Neural cell (in vitro differentiated cells): ENCODE measurements around the gene MYCBP2.

Experiments used
- EP300 ChIP-seq: fragments of 450-650 bp; conservative IDR thresholded peaks from 2 replicates; pipeline ENCODE4 v1.6.1; 2014; ENCODE audit warnings: antibody characterized with exemption, mild to moderate bottlenecking, moderate library complexity; ENCODE audit not compliant: poor library complexity, severe bottlenecking
- EZH2 ChIP-seq: fragments of 200-600, 300-800 bp; shearing (Covaris generic), sonication (generic); IDR thresholded peaks from 2 replicates; pipeline ENCODE4 v1.6.1; 2014; ENCODE audit warnings: antibody characterized with exemption, low read length, borderline replicate concordance, mild to moderate bottlenecking; ENCODE audit not compliant: insufficient read depth, poor library complexity, severe bottlenecking
- MXI1 ChIP-seq: fragments of 450-650 bp; conservative IDR thresholded peaks from 2 replicates; pipeline ENCODE4 v1.6.1; 2014; ENCODE audit warnings: antibody characterized with exemption, mild to moderate bottlenecking; ENCODE audit not compliant: poor library complexity, severe bottlenecking
- POLR2AphosphoS5 ChIP-seq: IDR thresholded peaks from 2 replicates; pipeline ENCODE4 v1.6.1; 2012
- RAD21 ChIP-seq: fragments of 450-650 bp; conservative IDR thresholded peaks from 2 replicates; pipeline ENCODE4 v1.6.1; 2014; ENCODE audit warnings: antibody characterized with exemption, mild to moderate bottlenecking, moderate library complexity
- SMC3 ChIP-seq: fragments of 450-650 bp; conservative IDR thresholded peaks from 2 replicates; pipeline ENCODE4 v1.6.1; 2014; ENCODE audit warnings: antibody characterized with exemption, mild to moderate bottlenecking, moderate library complexity; ENCODE audit not compliant: poor library complexity
- TAF1 ChIP-seq: IDR thresholded peaks from 2 replicates; pipeline ENCODE4 v1.6.1; 2012; ENCODE audit warnings: low read depth
- TF ChIP-seq, protein P1 (sequence below): fragments of 450-650 bp; IDR thresholded peaks from 2 replicates; pipeline ENCODE4 v1.5.1; 2014; ENCODE audit warnings: antibody characterized with exemption, mild to moderate bottlenecking, moderate library complexity; ENCODE audit not compliant: poor library complexity, severe bottlenecking
- TF ChIP-seq, protein P2 (sequence below): IDR thresholded peaks from 2 replicates; pipeline ENCODE4 v1.6.1; 2012; ENCODE audit warnings: borderline replicate concordance

GRCh38 chr13:77042566-77043177 lies 284.2 kb downstream of the MYCBP2 start:
- TF ChIP-seq EP300 (no peak), POLR2AphosphoS5 (no peak), EZH2 (no peak), SMC3 (no peak), RAD21 (no peak), TAF1 (no peak), MXI1 (no peak)
- TF ChIP-seq, protein P1, sequence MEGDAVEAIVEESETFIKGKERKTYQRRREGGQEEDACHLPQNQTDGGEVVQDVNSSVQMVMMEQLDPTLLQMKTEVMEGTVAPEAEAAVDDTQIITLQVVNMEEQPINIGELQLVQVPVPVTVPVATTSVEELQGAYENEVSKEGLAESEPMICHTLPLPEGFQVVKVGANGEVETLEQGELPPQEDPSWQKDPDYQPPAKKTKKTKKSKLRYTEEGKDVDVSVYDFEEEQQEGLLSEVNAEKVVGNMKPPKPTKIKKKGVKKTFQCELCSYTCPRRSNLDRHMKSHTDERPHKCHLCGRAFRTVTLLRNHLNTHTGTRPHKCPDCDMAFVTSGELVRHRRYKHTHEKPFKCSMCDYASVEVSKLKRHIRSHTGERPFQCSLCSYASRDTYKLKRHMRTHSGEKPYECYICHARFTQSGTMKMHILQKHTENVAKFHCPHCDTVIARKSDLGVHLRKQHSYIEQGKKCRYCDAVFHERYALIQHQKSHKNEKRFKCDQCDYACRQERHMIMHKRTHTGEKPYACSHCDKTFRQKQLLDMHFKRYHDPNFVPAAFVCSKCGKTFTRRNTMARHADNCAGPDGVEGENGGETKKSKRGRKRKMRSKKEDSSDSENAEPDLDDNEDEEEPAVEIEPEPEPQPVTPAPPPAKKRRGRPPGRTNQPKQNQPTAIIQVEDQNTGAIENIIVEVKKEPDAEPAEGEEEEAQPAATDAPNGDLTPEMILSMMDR, result no peak
- TF ChIP-seq, protein P2, sequence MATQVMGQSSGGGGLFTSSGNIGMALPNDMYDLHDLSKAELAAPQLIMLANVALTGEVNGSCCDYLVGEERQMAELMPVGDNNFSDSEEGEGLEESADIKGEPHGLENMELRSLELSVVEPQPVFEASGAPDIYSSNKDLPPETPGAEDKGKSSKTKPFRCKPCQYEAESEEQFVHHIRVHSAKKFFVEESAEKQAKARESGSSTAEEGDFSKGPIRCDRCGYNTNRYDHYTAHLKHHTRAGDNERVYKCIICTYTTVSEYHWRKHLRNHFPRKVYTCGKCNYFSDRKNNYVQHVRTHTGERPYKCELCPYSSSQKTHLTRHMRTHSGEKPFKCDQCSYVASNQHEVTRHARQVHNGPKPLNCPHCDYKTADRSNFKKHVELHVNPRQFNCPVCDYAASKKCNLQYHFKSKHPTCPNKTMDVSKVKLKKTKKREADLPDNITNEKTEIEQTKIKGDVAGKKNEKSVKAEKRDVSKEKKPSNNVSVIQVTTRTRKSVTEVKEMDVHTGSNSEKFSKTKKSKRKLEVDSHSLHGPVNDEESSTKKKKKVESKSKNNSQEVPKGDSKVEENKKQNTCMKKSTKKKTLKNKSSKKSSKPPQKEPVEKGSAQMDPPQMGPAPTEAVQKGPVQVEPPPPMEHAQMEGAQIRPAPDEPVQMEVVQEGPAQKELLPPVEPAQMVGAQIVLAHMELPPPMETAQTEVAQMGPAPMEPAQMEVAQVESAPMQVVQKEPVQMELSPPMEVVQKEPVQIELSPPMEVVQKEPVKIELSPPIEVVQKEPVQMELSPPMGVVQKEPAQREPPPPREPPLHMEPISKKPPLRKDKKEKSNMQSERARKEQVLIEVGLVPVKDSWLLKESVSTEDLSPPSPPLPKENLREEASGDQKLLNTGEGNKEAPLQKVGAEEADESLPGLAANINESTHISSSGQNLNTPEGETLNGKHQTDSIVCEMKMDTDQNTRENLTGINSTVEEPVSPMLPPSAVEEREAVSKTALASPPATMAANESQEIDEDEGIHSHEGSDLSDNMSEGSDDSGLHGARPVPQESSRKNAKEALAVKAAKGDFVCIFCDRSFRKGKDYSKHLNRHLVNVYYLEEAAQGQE, result no peak
